Astrocyte (in vitro differentiated cells and primary cell): ENCODE data around the gene GPR137B.

Experiments used
- EZH2 ChIP-seq: IDR thresholded peaks from 2 replicates; pipeline ENCODE4 v1.6.1; 2012; ENCODE audit warnings: mild to moderate bottlenecking, low read length, inconsistent platforms; ENCODE audit not compliant: insufficient read depth
- TF ChIP-seq, protein P1 (sequence below): IDR thresholded peaks from 2 replicates; pipeline ENCODE4 v1.5.1; 2011; ENCODE audit warnings: low read depth, mild to moderate bottlenecking, inconsistent platforms, low read length, moderate library complexity; ENCODE audit not compliant: insufficient read depth

DNA sequence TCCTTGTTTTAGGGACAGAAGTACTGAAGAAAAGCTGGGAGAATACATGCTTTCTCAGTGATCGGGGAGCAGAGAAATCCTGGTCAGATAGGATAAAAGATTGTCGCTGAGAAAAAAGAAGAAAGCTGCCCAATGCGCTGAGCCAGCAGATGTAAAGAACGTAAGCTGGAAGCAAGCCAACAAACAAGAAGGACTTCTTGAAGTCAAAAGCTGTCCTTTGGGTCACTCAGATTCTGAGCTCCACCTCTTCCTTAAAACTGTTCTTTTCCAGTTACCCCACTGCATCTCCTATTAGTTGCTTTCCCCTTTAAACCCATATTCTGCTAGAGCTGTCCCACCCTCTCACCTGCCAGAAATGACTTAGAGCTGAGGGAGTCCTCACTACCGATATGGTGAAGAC lies 64.8 kb downstream of the GPR137B start:
- TF ChIP-seq, protein P1, sequence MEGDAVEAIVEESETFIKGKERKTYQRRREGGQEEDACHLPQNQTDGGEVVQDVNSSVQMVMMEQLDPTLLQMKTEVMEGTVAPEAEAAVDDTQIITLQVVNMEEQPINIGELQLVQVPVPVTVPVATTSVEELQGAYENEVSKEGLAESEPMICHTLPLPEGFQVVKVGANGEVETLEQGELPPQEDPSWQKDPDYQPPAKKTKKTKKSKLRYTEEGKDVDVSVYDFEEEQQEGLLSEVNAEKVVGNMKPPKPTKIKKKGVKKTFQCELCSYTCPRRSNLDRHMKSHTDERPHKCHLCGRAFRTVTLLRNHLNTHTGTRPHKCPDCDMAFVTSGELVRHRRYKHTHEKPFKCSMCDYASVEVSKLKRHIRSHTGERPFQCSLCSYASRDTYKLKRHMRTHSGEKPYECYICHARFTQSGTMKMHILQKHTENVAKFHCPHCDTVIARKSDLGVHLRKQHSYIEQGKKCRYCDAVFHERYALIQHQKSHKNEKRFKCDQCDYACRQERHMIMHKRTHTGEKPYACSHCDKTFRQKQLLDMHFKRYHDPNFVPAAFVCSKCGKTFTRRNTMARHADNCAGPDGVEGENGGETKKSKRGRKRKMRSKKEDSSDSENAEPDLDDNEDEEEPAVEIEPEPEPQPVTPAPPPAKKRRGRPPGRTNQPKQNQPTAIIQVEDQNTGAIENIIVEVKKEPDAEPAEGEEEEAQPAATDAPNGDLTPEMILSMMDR: no peak
- no peak for TF ChIP-seq EZH2
